Fibroblast of upper back skin (primary cell): Measurements from ENCODE around the gene KCNG2.
A peak's percentile ranks its signal among the peaks of the same experiment; 100 is the strongest.

ENCODE experiments used
- DNase-seq: peaks from one replicate; pipeline ENCODE4 v3.0.0-alpha.2; 2013

The KCNG2 gene

DNA sequence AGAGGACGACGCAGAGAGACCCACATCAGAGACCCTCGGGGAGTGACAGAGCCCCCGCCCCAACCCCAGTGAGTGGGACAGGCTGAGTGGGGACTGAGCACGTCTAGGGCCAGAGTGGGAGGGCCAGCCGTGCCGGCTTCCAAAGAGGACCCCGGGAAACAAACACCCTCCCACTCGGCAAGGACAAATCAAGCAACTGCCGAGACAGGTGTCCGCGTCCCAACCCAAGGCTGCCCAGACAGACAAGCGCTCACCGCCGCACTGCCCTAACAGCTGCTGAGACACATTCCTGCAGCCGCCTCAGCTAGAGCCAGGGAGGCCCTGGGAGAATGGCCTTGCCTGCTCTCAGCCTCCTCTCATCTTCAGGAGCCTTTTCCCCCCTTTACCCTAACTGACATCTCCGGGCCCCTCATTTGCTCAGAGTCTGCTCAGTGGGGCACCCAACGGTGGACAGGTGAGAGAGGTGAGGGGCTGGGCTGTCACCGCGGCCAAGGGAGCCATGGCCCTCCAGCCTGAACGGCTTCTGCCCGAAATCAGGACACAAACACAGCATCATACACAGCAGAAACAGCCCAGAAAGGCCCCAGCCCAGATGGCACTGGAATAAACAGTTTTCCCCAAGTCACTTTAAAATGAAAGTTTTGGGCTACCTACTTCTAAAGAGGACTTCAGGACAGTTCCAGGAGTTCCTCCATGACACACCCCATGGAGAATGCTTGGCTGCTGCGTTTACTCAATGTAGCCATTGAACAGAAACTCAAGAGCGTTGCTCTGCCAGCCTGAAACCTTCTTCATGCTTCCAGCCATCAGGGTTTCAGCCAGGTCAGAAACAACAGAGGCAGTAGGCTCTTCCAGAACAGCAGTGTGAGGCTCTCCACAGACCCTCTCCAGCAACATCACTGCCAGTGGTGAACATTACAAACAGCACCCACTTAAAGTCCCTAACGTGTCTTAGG, 130.1 kb downstream of the KCNG2 start:
- DNase-seq: no peak

GRCh38 chr18:79928563-79928960, 130.8 kb downstream of the KCNG2 start:
- DNase-seq: no peak

- DNase-seq: no peak
Observed at GRCh38 chr18:79930020-79930642, 132.4 kb downstream of the KCNG2 start.

- DNase-seq: no peak
Observed at GRCh38 chr18:79931475-79931874, 133.7 kb downstream of the KCNG2 start.

- DNase-seq: no peak
Observed at GRCh38 chr18:79932907-79933306, 135.2 kb downstream of the KCNG2 start.

DNA sequence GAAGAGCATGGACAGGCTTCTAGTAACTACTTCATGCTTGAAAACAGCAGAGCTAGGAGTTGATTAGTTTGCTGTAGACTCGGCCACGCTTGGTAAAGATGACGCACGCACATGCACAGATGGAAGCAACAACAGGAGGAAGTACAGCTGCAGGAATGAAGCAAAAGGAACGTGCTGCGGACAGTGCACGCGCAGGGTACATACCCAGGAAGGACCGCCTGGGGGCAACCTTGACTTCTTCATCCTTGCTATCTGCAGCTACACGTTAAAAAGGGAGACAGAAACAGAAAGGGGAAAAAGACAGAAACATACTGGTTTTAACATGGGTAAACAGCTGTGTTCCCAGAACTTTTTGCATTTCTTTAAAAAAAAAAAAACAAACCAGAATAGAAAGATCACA, 136.0 kb downstream of the KCNG2 start:
- DNase-seq: peak; percentile 78

DNA sequence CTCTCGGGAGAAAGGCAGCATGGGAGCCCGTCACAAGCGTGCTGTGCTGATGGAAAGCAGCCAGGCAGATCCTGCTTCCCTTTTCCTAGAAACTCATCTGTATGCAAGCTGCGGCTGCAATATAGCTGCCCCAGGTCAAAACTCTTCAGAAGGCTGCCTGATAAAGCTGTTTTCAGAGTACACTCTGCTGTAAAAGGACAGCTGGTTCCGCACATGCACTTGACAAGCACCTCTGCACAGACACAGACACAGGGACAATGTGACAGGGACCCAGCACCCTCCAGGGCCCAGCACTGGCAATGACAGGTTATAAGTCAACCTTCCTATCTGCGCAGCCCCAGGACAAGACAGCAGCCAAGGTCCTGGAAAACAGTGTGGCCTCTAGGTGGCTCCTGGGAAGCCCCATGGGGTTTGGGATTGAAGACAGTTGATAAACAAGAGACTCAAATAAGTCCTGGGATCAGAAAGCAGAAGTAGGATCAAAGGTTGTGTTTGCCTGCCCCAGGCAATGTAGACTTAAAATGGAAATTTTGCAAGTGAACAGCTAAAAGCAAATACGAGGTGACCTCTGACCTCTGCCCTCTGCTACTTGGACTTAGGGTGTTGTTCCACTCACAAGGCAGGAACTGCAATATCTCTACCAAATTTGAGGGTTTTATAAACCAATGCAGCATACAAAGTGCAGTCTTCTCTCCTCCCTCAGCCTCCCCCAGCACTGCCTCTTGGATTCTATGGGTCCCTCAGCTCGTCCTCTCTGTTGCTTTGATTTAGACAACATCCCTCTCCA, 136.8 kb downstream of the KCNG2 start:
- no peak for DNase-seq

DNA sequence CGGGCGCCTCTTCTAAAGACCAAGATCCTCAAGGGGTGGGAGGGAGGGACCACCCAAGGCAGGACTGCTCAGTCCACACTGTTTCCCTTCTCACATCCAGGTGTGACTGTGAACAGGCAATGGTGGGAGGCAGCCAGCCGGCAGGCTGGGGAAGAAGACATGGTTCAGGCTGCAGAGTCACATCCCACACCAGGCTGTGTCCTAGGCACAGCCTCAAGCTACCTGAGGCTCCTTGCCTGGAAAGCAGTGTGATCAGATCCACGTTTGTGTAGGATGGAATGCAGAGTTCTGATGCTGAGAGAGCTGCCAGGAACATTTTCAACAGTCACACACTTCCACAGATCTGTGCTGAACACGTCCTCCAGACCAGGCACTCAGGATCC, 137.4 kb downstream of the KCNG2 start:
- no peak for DNase-seq

DNA sequence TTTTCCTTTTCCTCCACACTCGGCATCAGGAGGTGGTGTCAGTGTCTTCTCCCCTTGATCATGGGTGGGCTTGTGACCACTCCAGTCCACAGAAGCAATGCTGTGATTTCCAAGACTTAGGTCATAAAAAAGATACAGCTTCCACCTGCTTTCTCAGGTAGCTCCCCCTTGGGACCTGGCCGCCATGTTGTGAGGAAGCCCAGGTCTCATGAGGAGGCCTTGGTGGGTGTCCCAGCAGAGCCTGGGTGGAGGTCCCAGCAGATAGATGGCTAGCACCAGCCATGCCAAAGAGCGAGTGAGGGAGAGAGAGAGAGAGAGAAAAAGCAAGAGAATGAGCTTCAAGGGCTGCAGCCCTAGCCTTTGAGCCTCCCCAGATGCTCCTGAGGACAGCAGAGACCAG, 137.8 kb downstream of the KCNG2 start:
- DNase-seq: no peak

DNA sequence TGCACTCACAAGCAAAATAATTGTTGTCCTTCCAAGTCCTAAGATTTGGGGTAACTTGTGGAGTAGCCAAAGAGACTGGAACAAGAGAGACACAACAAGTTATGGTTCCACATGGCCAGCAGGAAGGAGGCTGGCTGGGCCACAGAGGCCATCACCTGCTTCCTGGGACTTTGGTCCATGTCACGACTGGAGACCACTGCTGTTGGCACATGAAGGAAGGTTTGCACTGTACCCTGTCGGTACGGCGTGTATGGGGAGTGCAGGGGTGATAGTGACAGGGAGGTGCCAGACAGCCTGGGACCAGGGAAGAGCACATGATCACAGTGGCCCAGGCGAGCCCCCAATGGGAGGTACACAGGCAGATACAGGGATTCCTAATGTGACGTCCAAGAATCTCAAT, 138.2 kb downstream of the KCNG2 start:
- no peak for DNase-seq

DNA sequence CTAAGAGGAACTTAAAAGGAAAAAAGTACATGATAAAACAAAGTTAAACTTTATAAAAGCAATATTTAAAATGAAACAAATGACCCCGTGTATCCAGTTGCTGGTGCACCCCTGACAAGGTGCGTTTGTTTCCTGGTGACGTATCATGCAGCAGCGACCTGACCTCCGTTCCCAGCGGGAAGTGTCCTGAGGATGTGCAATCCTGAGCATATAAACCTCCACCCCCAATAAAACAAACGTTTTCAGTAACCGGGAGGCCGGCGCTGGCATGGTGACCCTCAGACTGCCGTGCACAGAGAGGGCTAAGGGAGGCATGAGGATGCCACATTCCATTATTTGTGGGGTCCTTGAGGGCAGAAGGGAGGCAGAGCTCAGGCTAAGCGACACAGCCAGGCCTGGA, 138.9 kb downstream of the KCNG2 start:
- DNase-seq: no peak

DNA sequence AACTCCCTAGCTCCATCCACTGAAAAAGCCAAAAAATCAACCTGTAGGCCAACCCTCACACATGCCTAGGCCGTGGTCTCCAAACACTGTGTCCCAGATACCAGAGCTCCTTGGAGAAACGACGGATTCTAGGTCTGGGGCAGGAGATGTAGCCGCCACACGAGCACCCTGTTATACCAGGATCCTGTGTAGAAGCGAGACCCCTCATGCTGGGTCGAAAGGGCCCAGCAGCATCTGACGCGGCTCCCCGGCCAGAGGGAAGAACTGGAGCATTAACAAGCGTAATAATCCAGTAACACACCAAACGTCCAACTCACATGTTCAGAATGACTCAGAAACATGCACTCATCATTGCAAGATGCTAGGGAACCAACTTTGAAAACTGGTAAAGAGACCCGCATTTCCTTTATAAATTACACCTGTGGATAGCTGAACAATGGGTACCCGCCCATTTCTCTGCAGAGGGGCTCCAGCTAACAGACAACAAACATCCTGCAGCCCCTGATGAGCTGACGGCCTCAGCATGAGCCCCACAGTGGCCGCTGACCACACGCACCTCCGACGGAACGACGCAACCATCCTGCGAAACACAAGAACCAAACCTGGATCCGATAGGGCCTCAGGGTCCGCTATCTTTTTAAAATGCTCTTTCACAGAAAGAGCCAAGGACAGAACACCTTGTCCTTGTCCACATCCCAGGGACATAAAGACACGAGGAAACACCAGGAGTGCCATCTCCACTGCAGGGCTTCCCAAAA, 139.5 kb downstream of the KCNG2 start:
- no peak for DNase-seq

DNA sequence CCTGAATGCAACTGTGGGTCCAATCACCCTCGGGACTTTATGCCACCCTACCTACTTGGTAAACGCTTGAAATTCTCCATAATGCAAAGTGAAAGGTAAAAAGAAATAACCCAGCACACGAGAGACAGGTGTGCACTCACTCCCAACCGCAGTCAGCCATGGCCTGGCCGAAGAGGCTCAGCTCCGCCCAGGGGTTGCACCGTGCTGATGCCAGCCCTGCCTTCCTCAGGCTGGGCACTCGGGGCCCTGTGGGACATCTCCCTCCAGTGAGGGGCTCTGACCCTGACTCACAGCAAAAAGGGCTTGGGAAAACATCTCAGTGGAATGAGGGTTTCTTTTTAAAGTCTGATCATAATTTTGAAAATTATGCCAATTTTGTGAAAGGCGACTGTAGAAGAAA, 140.5 kb downstream of the KCNG2 start:
- no peak for DNase-seq

GRCh38 chr18:79939096-79939495, 141.4 kb downstream of the KCNG2 start:
- DNase-seq: no peak

DNA sequence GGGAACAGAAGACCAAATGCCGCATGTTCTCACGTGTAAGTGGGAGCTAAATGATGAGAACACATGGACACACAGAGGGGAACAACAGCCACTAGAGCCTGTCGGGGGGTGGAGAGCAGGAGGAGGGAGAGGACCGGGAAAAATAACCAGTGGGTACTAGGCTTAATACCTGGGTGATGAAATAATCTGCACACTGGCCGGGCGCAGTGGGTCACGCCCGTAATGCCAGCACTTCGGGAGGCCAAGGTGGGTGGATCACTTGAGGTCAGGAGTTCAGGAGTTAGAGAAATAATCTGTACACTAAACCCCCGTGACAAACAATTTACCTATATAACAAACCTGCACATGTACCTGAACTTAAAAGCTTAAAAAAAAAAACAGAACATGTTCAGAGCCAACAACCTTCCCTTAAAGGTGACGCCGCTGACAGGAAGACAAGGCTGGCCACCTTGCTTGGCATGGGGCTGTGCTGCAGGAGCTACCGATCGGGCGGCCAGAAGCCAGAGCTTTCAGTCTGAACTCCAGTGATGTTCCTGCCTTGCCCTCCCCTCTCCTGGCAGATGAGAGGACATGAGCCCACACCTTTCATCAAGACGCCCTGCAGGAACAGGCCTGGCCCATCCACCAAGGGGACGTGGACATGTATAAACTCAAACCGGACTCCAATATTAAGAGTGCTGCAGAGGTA, 142.5 kb downstream of the KCNG2 start:
- DNase-seq: no peak

GRCh38 chr18:79940814-79941472, 143.2 kb downstream of the KCNG2 start:
- no peak for DNase-seq

GRCh38 chr18:79941473-79942119, 143.9 kb downstream of the KCNG2 start:
- DNase-seq: no peak

GRCh38 chr18:79942211-79942610, 144.5 kb downstream of the KCNG2 start:
- no peak for DNase-seq

DNA sequence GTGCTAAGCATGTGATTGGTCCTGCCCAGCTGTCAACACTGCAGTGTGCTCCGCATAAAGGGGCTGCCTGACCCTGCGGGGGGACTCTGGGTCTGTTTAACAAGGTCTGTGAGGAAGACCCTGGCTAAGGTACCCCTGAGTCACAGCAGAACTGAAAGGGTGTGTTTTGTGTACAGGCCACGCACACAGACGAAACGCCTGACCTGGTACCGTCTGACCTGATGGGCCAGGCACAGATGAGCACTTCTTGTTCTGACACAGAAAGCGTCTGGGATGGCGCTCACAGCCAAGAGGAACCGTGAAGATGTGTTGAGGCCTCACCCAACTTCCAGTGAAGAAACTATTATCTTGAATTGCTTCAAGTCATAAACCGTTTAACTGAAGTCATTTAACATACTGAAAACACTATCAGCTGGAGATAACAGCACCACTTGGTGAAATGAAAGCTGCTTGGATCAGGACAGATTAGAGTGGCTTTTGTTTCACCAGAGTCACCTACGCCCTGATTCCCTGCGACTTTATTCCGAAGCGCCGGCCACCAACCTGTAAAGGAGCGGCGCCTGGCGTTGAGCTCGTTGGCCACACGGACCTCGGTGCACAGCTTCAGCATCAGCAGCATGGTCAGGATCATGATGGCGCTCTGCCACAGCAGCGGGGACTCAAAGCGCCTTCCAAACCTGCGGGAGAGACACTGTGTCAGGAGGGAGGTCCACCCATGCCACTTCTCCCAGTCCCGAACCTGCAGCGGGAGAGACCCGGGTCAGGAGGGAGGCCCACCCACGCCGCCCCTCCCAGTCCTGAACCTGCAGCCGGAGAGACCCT, 145.3 kb downstream of the KCNG2 start:
- DNase-seq: no peak

- DNase-seq: no peak
Observed at GRCh38 chr18:79943608-79944125, 145.9 kb downstream of the KCNG2 start.
